GM20431 (cell line): Measurements from ENCODE around the gene RASGRF1.
"Not testable (repeated sequence)": the region's sequence is repeated elsewhere in the genome, so short reads cannot be mapped to it uniquely, and the experiment has no call there.

ENCODE experiments used
- in situ Hi-C: fragments of 300-500 bp; cut with MseI, MboI; formaldehyde crosslinking; loops from one replicate; pipeline ENCODE4 v1.15.0; 2020; ENCODE audit warnings: low sequenced_read_pairs; ENCODE audit not compliant: unreplicated experiment

Gene RASGRF1

GRCh38 chr15:78937132-78937739 is 153.3 kb downstream of the RASGRF1 start:
- in situ Hi-C loops, result no loop called here

GRCh38 chr15:78934655-78935023 is 155.9 kb downstream of the RASGRF1 start:
- in situ Hi-C loops, result no loop called here

GRCh38 chr15:78933823-78934654 is 156.5 kb downstream of the RASGRF1 start:
- in situ Hi-C loops, result no loop called here

- in situ Hi-C loops, result no loop called here
These were observed 157.3 kb downstream of the RASGRF1 start for GRCh38 chr15:78933187-78933822.

- in situ Hi-C loops, result no loop called here
These were observed 158.2 kb downstream of the RASGRF1 start for GRCh38 chr15:78932258-78932808.

- in situ Hi-C loops, result no loop called here
These were observed 158.9 kb downstream of the RASGRF1 start for GRCh38 chr15:78931439-78932257.

GRCh38 chr15:78930577-78931388 is 159.8 kb downstream of the RASGRF1 start:
- in situ Hi-C loops, result no loop called here

GRCh38 chr15:78929536-78930264 is 160.9 kb downstream of the RASGRF1 start:
- in situ Hi-C loops, result no loop called here

GRCh38 chr15:78928616-78929093 is 161.9 kb downstream of the RASGRF1 start:
- in situ Hi-C loops, result no loop called here

- in situ Hi-C loops, result not testable (repeated sequence)
These were observed 162.4 kb downstream of the RASGRF1 start for GRCh38 chr15:78928176-78928575.

- in situ Hi-C loops, result no loop called here
These were observed 163.3 kb downstream of the RASGRF1 start for GRCh38 chr15:78927077-78927790.

- in situ Hi-C loops, result no loop called here
These were observed 164.4 kb downstream of the RASGRF1 start for GRCh38 chr15:78925956-78926743.

- in situ Hi-C loops, result no loop called here
These were observed 165.4 kb downstream of the RASGRF1 start for GRCh38 chr15:78925076-78925624.

- in situ Hi-C loops, result loop anchor here (25.0 kb wide), 1 partner anchor 264 kb away; no protein-coding TSS in a partner anchor
These were observed 166.9 kb downstream of the RASGRF1 start for GRCh38 chr15:78923480-78924360.

- in situ Hi-C loops, result loop anchor here (25.0 kb wide), 1 partner anchor 264 kb away; no protein-coding TSS in a partner anchor
These were observed 167.6 kb downstream of the RASGRF1 start for GRCh38 chr15:78923015-78923414.

GRCh38 chr15:78922527-78922926 is 168.1 kb downstream of the RASGRF1 start:
- in situ Hi-C loops, result loop anchor here (25.0 kb wide), 1 partner anchor 265 kb away; no protein-coding TSS in a partner anchor
